Measurements from ENCODE around the gene RAD21L1.

RAD21L1 gene

GRCh38 chr20:1291191-1291741, 65.4 kb downstream of the RAD21L1 start:
- no peak overlapping the region for H3K4me2 ChIP-seq (ENCODE audit: low read length)
- H3K9me2 ChIP-seq (replicated peaks; ENCODE audit: control insufficient read depth, low read length) = no peaks in the 10 kb centered on the region
- H3K36me3 ChIP-seq (ENCODE audit: control insufficient read depth, low read length) = no peaks in the 10 kb centered on the region
- peaks cover 16% of the 10 kb centered on the region; the same call in 1 of the 2 replicates for H3K27me3 ChIP-seq (ENCODE audit: control insufficient read depth, low read length)
- no peaks in the 10 kb centered on the region for H3K4me1 ChIP-seq (ENCODE audit: control insufficient read depth, low read length)
- H3F3A ChIP-seq (ENCODE audit: control insufficient read depth, insufficient read depth) = no peaks in the 10 kb centered on the region
- no peaks in the 10 kb centered on the region for H4K20me1 ChIP-seq (ENCODE audit: control insufficient read depth, insufficient read depth, low read depth, low read length)
- H3K27ac ChIP-seq (ENCODE audit: low read depth, low read length) = no peak overlapping the region
- H3K79me2 ChIP-seq (ENCODE audit: control insufficient read depth, low read length) = no peaks in the 10 kb centered on the region
- H3K9me3 ChIP-seq (ENCODE audit: control insufficient read depth, insufficient read depth, low read length) = no peaks in the 10 kb centered on the region
- no peak for TF ChIP-seq EZH2phosphoT487 (IDR thresholded peaks at IDR 0.05; ENCODE audit: borderline replicate concordance, low read length)
- TF ChIP-seq, protein P1, sequence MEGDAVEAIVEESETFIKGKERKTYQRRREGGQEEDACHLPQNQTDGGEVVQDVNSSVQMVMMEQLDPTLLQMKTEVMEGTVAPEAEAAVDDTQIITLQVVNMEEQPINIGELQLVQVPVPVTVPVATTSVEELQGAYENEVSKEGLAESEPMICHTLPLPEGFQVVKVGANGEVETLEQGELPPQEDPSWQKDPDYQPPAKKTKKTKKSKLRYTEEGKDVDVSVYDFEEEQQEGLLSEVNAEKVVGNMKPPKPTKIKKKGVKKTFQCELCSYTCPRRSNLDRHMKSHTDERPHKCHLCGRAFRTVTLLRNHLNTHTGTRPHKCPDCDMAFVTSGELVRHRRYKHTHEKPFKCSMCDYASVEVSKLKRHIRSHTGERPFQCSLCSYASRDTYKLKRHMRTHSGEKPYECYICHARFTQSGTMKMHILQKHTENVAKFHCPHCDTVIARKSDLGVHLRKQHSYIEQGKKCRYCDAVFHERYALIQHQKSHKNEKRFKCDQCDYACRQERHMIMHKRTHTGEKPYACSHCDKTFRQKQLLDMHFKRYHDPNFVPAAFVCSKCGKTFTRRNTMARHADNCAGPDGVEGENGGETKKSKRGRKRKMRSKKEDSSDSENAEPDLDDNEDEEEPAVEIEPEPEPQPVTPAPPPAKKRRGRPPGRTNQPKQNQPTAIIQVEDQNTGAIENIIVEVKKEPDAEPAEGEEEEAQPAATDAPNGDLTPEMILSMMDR (IDR thresholded peaks at IDR 0.05; ENCODE audit: low read depth, low read length, poor library complexity, severe bottlenecking) = no peak
- no peak overlapping the region for H3K4me3 ChIP-seq (ENCODE audit: low read length)

DNA sequence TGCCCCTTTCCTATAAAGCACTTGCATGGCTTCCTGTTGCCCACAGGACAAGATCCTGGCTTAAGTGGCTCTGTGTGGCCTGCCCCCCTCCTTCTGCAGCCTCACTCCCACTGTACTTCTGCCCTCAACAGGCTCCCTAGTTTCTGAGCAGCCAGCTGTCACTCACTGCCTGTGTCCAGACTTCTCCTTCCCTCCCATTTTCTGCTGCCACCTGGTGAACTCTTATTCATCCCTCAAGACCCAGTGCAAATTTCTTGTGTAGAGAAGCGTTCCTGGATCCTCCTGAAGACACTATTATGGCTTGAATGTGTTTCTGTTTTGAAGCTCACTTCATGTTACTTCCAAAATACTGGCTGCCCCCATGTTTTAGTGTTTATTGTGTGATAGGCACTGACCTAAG, 66.8 kb downstream of the RAD21L1 start:
- Histone ChIP-seq H3F3A (ENCODE audit: control insufficient read depth, insufficient read depth) (no peaks in the 10 kb centered on the region), H3K4me2 (ENCODE audit: low read length) (no peak overlapping the region), H3K27ac (ENCODE audit: low read depth, low read length) (no peak overlapping the region), H3K36me3 (ENCODE audit: control insufficient read depth, low read length) (no peaks in the 10 kb centered on the region), H3K4me3 (ENCODE audit: low read length) (no peak overlapping the region), H3K79me2 (ENCODE audit: control insufficient read depth, low read length) (no peaks in the 10 kb centered on the region), H3K9me3 (ENCODE audit: control insufficient read depth, insufficient read depth, low read length) (no peaks in the 10 kb centered on the region), H3K4me1 (ENCODE audit: control insufficient read depth, low read length) (no peaks in the 10 kb centered on the region), H4K20me1 (ENCODE audit: control insufficient read depth, insufficient read depth, low read depth, low read length) (no peaks in the 10 kb centered on the region), H3K9me2 (replicated peaks; ENCODE audit: control insufficient read depth, low read length) (no peaks in the 10 kb centered on the region), H3K27me3 (ENCODE audit: control insufficient read depth, low read length) (peaks cover 3% of the 10 kb centered on the region; the same call in 1 of the 2 replicates)
- no peak for TF ChIP-seq EZH2phosphoT487 (IDR thresholded peaks at IDR 0.05; ENCODE audit: borderline replicate concordance, low read length)
- TF ChIP-seq, protein P1 (IDR thresholded peaks at IDR 0.05; ENCODE audit: low read depth, low read length, poor library complexity, severe bottlenecking) = no peak

GRCh38 chr20:1293641-1294379, 68.0 kb downstream of the RAD21L1 start:
- H3K36me3 ChIP-seq (ENCODE audit: control insufficient read depth, low read length) = no peaks in the 10 kb centered on the region
- H3K4me2 ChIP-seq (ENCODE audit: low read length) = no peak overlapping the region
- H3F3A ChIP-seq (ENCODE audit: control insufficient read depth, insufficient read depth) = no peaks in the 10 kb centered on the region
- H4K20me1 ChIP-seq (ENCODE audit: control insufficient read depth, insufficient read depth, low read depth, low read length) = no peaks in the 10 kb centered on the region
- no peak overlapping the region for H3K4me3 ChIP-seq (ENCODE audit: low read length)
- H3K4me1 ChIP-seq (ENCODE audit: control insufficient read depth, low read length) = no peaks in the 10 kb centered on the region
- H3K9me3 ChIP-seq (ENCODE audit: control insufficient read depth, insufficient read depth, low read length) = no peaks in the 10 kb centered on the region
- H3K79me2 ChIP-seq (ENCODE audit: control insufficient read depth, low read length) = no peaks in the 10 kb centered on the region
- H3K9me2 ChIP-seq (replicated peaks; ENCODE audit: control insufficient read depth, low read length) = no peaks in the 10 kb centered on the region
- no peak for TF ChIP-seq EZH2phosphoT487 (IDR thresholded peaks at IDR 0.05; ENCODE audit: borderline replicate concordance, low read length)
- TF ChIP-seq, protein P1 (IDR thresholded peaks at IDR 0.05; ENCODE audit: low read depth, low read length, poor library complexity, severe bottlenecking) = no peak
- H3K27ac ChIP-seq (ENCODE audit: low read depth, low read length) = no peak overlapping the region
- H3K27me3 ChIP-seq (ENCODE audit: control insufficient read depth, low read length) = peaks cover 3% of the 10 kb centered on the region; the same call in 1 of the 2 replicates

Measured in DOHH2 (cell line).